Panc1 (cell line): ENCODE measurements around the gene TEDC1. TPM values are rescaled to one million over a fixed set of nuclear protein-coding genes. Genes with fewer than 3 reads are reported as not detected.
A peak's percentile ranks its signal among the peaks of the same experiment; 100 is the strongest.

Experiments
- ATAC-seq: fragments of 200-7000 bp; cut with Tn5 transposase; 2 replicates; pipeline ENCODE4 v1.9.1; 2020; ENCODE audit warnings: mild to moderate bottlenecking, moderate library complexity
- BruUV-seq: library from RNA; stranded (reverse); fragments of 400-500 nt; replicated peaks from 2 replicates; lab custom pipeline; 2021; lab: Mats Ljungman, UMichigan
- CTCF ChIA-PET: fragments of 300-600 bp; sonication (Branson Sonifier 250); formaldehyde crosslinking; loops from one replicate; lab custom pipeline; 2022; ENCODE audit warnings: antibody characterized with exemption; lab: Charles Lee
- POLR2A ChIA-PET: fragments of 300-600 bp; sonication (Branson Sonifier 250); formaldehyde crosslinking; loops from one replicate; lab custom pipeline; 2022; ENCODE audit warnings: antibody characterized with exemption; lab: Charles Lee
- DNase-seq: peaks from one replicate; pipeline ENCODE4 v3.0.0-alpha.2; 2010; ENCODE audit warnings: low read depth, low spot score
- H3K27ac ChIP-seq: 2 replicates; pipeline ENCODE4 v1.5.1; 2011; ENCODE audit warnings: mild to moderate bottlenecking, low read length, inconsistent platforms
- H3K27me3 ChIP-seq: fragments of 200-500 bp; sonication (Bioruptor generic); 2 replicates; pipeline ENCODE4 v1.6.0; 2014; ENCODE audit warnings: low read length, inconsistent platforms; ENCODE audit not compliant: control insufficient read depth, insufficient read depth
- H3K36me3 ChIP-seq: fragments of 200-500 bp; sonication (Bioruptor generic); 2 replicates; pipeline ENCODE4 v1.5.1; 2014; ENCODE audit warnings: inconsistent platforms, mild to moderate bottlenecking, low read length, moderate library complexity; ENCODE audit not compliant: control insufficient read depth, insufficient read depth
- H3K4me1 ChIP-seq: 2 replicates; pipeline ENCODE4 v1.5.1; 2011; ENCODE audit warnings: inconsistent platforms, mild to moderate bottlenecking, low read length, moderate library complexity; ENCODE audit not compliant: control insufficient read depth, insufficient read depth
- H3K4me3 ChIP-seq, 2 experiments: 2 replicates each; pipeline ENCODE4 v1.5.1; 2011 to 2012; ENCODE audit warnings: low read depth in 2 of 2, low read length in 2 of 2, mild to moderate bottlenecking in 2 of 2, inconsistent platforms in 1 of 2, moderate library complexity in 1 of 2
- H3K9me3 ChIP-seq: fragments of 200-500 bp; sonication (Bioruptor generic); 2 replicates; pipeline ENCODE4 v1.5.1; 2014; ENCODE audit warnings: low read depth, mild to moderate bottlenecking, inconsistent platforms, low read length, moderate library complexity; ENCODE audit not compliant: control insufficient read depth, insufficient read depth
- CTCF ChIP-seq: fragments of 450-650 bp; IDR thresholded peaks from 2 replicates; pipeline ENCODE4 v1.5.1; 2017; ENCODE audit warnings: mild to moderate bottlenecking
- POLR2AphosphoS5 ChIP-seq: IDR thresholded peaks from 2 replicates; pipeline ENCODE4 v1.6.1; 2012; ENCODE audit warnings: mild to moderate bottlenecking, low read depth, low read length, moderate library complexity
- REST ChIP-seq, 2 experiments: IDR thresholded peaks; 2 replicates each; pipeline ENCODE4 v1.6.1; 2011 to 2012; ENCODE audit warnings: low read depth in 2 of 2, control low read depth in 1 of 2, low read length in 1 of 2, mild to moderate bottlenecking in 1 of 2, moderate library complexity in 1 of 2; ENCODE audit not compliant: insufficient read depth in 1 of 2
- SIN3A ChIP-seq: IDR thresholded peaks from 2 replicates; pipeline ENCODE4 v1.6.1; 2012; ENCODE audit warnings: low read depth, mild to moderate bottlenecking, low read length, moderate library complexity, borderline replicate concordance; ENCODE audit not compliant: insufficient read depth
- TCF7L2 ChIP-seq: IDR thresholded peaks from 2 replicates; pipeline ENCODE4 v1.6.1; 2011; ENCODE audit warnings: mild to moderate bottlenecking, low read depth, low read length, inconsistent platforms
- in situ Hi-C: cut with HindIII; loops from 2 replicates; pipeline ENCODE4 v1.10.0; 2016; ENCODE audit warnings: low sequenced_read_pairs, low pct_unique_long_range_greater_than_20kb
- intact Hi-C: fragments of 100-400 bp; cut with micrococcal nuclease; formaldehyde crosslinking; loops from one replicate; pipeline ENCODE4 v1.10.0; 2022; ENCODE audit not compliant: unreplicated experiment
- total RNA-seq: library from RNA; stranded (reverse); gene quantifications from one replicate; pipeline ENCODE4 v1.2.1, GENCODE V29; 2021; ENCODE audit not compliant: unreplicated experiment

The TEDC1 gene
- total RNA-seq, 1 experiment from 2014 or later = 47.8 TPM

GRCh38 chr14:105489542-105490266 lies 1.3 kb upstream of the TEDC1 start:
- intact Hi-C loops = loop anchor here (10.0 kb wide), 1 partner anchor 115 kb away; no protein-coding TSS in a partner anchor
- CTCF ChIA-PET = interaction anchor here (0.7 to 1.7 kb wide), 5 partner anchors 9 to 119 kb away, joined by 3 to 18 read pairs (median 3); no protein-coding TSS in a partner anchor
- DNase-seq (no peak), ATAC-seq (peak; percentile 28)
- Histone ChIP-seq H3K36me3 (no peaks in the 10 kb centered on the region; the same call in 1 of the 2 replicates), H3K9me3 (no peaks in the 10 kb centered on the region), H3K4me1 (peaks cover 20% of the 10 kb centered on the region), H3K27ac (peak overlapping the region; percentile 81), H3K27me3 (no peaks in the 10 kb centered on the region), H3K4me3 (peak overlapping the region; percentile 58 to 67)
- in situ Hi-C loops = no loop called here
- TF ChIP-seq REST (IDR thresholded peaks at IDR 0.05; ENCODE audit: insufficient read depth in 1 of 2, low read depth in 2 of 2, low read length in 1 of 2) (no peak), TCF7L2 (peak; percentile 91), SIN3A (0 out of 2 replicates have a peak, but pooled peaks have one; percentile 17), POLR2AphosphoS5 (peak; percentile 69; the same call in 1 of the 2 replicates), CTCF (peak; percentile 59)
- no TSS peak for BruUV-seq
- POLR2A ChIA-PET = interaction anchor here (0.5 to 0.9 kb wide), 3 partner anchors 19 to 193 kb away, joined by 3 to 8 read pairs (median 3); no protein-coding TSS in a partner anchor

- Histone ChIP-seq H3K27me3 (no peaks in the 10 kb centered on the region), H3K27ac (peak overlapping the region; percentile 54; the same call in 1 of the 2 replicates), H3K4me1 (peaks cover 16% of the 10 kb centered on the region), H3K4me3 (peak overlapping the region; percentile 58 to 67), H3K36me3 (no peaks in the 10 kb centered on the region; the same call in 1 of the 2 replicates), H3K9me3 (no peaks in the 10 kb centered on the region)
- ChIA-PET POLR2A (interaction anchor here (0.7 kb wide), 1 partner anchor 123 kb away, joined by 3 read pairs; no protein-coding TSS in a partner anchor), CTCF (interaction anchor here (1.0 to 1.7 kb wide), 5 partner anchors 9 to 119 kb away, joined by 3 to 18 read pairs (median 4); no protein-coding TSS in a partner anchor)
- intact Hi-C loops (no loop called here), in situ Hi-C loops (no loop called here)
- ATAC-seq (0 out of 2 replicates have a peak, but pooled peaks have one; percentile 0), DNase-seq (no peak)
- TF ChIP-seq REST (IDR thresholded peaks at IDR 0.05; ENCODE audit: insufficient read depth in 1 of 2, low read depth in 2 of 2, low read length in 1 of 2) (no peak), SIN3A (no peak), POLR2AphosphoS5 (no peak), CTCF (no peak), TCF7L2 (no peak)
- BruUV-seq = no TSS peak
Measured at GRCh38 chr14:105490267-105490571, 827 bp upstream of the TEDC1 start.
